ENCODE data around the gene MVD. TPM values are rescaled to one million over a fixed set of nuclear protein-coding genes. Genes with fewer than 3 reads are reported as not detected.

MVD gene
- total and polyA plus RNA-seq, 10 donors = 24.1 to 74.9 (median 37.1) TPM

GRCh38 chr16:88688013-88688778, 25.3 kb upstream of the MVD start:
- TF ChIP-seq POLR2A (IDR thresholded peaks at IDR 0.05) (no peak), POLR2AphosphoS5 (IDR thresholded peaks at IDR 0.05) (no peak), CTCF (IDR thresholded peaks at IDR 0.05 in 8 of 11, conservative IDR thresholded peaks at IDR 0.05 in 3 of 11) (no peak)
- intact Hi-C loops (cut with DNase I; ENCODE audit: low total_unique reads) = no loop called here
- peaks cover 0 to 56% (median 9%) of the 10 kb centered on the region in 7 donors for H3K27me3 ChIP-seq (replicated peaks in 1 of 7)
- no peaks in the 10 kb centered on the region for H3K9me3 ChIP-seq
- WGBS, 5 donors = 53 to 71% (median 63%) methylated on average over 14 to 28 of the region's 28 CpGs
- H3K4me1 ChIP-seq = peaks cover 22 to 69% (median 56%) of the 10 kb centered on the region in 6 donors
- H3K36me3 ChIP-seq = no peaks in the 10 kb centered on the region
- H3K4me3 ChIP-seq = no peak overlapping the region
- no peak overlapping the region for H3K27ac ChIP-seq
- peak; percentile 79 for DNase-seq

- Histone ChIP-seq H3K36me3 (no peaks in the 10 kb centered on the region), H3K4me3 (no peak overlapping the region), H3K4me1 (peaks cover 18 to 69% (median 54%) of the 10 kb centered on the region in 6 donors), H3K9me3 (no peaks in the 10 kb centered on the region), H3K27me3 (replicated peaks in 1 of 7) (peaks cover 0 to 56% (median 9%) of the 10 kb centered on the region in 7 donors), H3K27ac (no peak overlapping the region)
- TF ChIP-seq POLR2AphosphoS5 (IDR thresholded peaks at IDR 0.05) (no peak), CTCF (IDR thresholded peaks at IDR 0.05 in 8 of 11, conservative IDR thresholded peaks at IDR 0.05 in 3 of 11) (no peak), POLR2A (IDR thresholded peaks at IDR 0.05) (no peak)
- intact Hi-C loops (cut with DNase I; ENCODE audit: low total_unique reads) = no loop called here
- DNase-seq = no peak
- 64 to 81% (median 76%) methylated on average over 3 of the region's 3 CpGs for WGBS, 5 donors
Measured at GRCh38 chr16:88687676-88688012, 24.8 kb upstream of the MVD start.

- Histone ChIP-seq H3K27me3 (replicated peaks in 1 of 7) (peaks cover 0 to 57% (median 9%) of the 10 kb centered on the region in 7 donors), H3K4me1 (peaks cover 16 to 69% (median 54%) of the 10 kb centered on the region in 6 donors), H3K9me3 (no peaks in the 10 kb centered on the region), H3K4me3 (no peak overlapping the region), H3K36me3 (no peaks in the 10 kb centered on the region), H3K27ac (peak overlapping the region in 1 of 8 donors; percentile 76)
- TF ChIP-seq CTCF (IDR thresholded peaks at IDR 0.05 in 8 of 11, conservative IDR thresholded peaks at IDR 0.05 in 3 of 11) (no peak), POLR2AphosphoS5 (IDR thresholded peaks at IDR 0.05) (no peak), POLR2A (IDR thresholded peaks at IDR 0.05) (no peak)
- intact Hi-C loops (cut with DNase I; ENCODE audit: low total_unique reads) = no loop called here
- DNase-seq = peak; percentile 79
- 73 to 80% (median 74%) methylated on average over 3 to 10 of the region's 10 CpGs for WGBS, 5 donors
Measured at GRCh38 chr16:88687254-88687576, 24.3 kb upstream of the MVD start.

DNA sequence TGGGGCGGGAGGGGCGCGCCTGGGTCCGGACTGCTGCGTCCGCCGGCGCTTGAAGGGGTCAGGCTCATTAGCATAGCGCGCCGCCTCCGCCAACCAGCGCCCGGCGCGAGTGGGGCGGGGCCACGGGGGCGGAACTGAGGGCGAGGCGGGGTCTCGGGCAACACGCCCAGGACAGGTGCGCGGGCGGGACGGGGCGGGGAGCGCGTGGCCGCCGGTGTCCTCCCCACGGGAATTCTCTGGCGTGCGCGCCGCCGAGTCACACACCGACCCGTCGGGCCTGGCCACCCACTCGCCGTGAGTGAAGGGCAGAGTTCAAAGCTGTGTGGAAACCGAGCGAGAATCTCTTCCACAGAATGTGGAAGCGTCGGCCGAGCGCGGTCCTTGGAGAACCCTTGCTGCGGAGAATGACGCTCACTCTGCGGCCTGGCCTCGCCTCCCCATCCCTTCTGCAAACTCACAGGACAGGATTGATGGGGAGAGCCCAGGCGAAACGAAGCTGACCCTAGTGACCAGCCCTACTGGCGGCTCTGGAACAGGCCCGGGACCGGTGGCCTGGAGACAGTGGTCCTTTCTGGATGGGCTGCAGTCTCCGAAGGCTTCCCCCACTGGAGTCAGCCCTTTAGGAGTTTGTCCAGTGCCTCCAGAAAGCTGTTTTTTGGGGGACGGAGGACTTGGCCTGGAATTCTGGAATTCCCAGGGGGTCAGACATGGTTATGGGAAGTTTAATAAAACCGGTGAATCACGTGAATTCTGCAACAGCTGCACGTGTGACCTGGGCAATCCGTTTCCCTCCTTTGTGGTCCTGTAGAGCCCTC, 23.8 kb upstream of the MVD start, which contains the start of gene SNAI3:
SNAI3 (minus strand) TSS at position 69 of the 815 bp plus-strand sequence. CDS start 101 bp downstream, outside the sequence.
- H3K36me3 ChIP-seq = no peaks in the 10 kb centered on the region
- peak within 1 kb of the TSS; percentile 68 to 94 (median 81) for H3K27ac ChIP-seq
- peaks cover 0 to 62% (median 9%) of the 10 kb centered on the region in 7 donors for H3K27me3 ChIP-seq (replicated peaks in 1 of 7)
- intact Hi-C loops (cut with DNase I; ENCODE audit: low total_unique reads) = no loop called here
- H3K4me1 ChIP-seq = peaks cover 20 to 69% (median 54%) of the 10 kb centered on the region in 6 donors
- TF ChIP-seq POLR2AphosphoS5 (IDR thresholded peaks at IDR 0.05) = peak; percentile 58 to 80 (median 75)
- TF ChIP-seq CTCF (IDR thresholded peaks at IDR 0.05 in 8 of 11, conservative IDR thresholded peaks at IDR 0.05 in 3 of 11) = no peak
- TF ChIP-seq POLR2A (IDR thresholded peaks at IDR 0.05) = no peak
- H3K9me3 ChIP-seq = no peaks in the 10 kb centered on the region
- 9 to 28% (median 11%) methylated on average over 10 to 65 of the region's 65 CpGs for WGBS, 5 donors
- peak; percentile 98 for DNase-seq
- H3K4me3 ChIP-seq = peak within 1 kb of the TSS; percentile 59 to 91 (median 70)

All from spleen (tissue), 11 donors.